Ishikawa (cell line): ENCODE measurements around the gene ZNF559.
A peak's percentile ranks its signal among the peaks of the same experiment; 100 is the strongest.

Experiments
- CEBPB ChIP-seq: IDR thresholded peaks from 2 replicates; pipeline ENCODE4 v1.6.1; 2012
- CREB1 ChIP-seq: IDR thresholded peaks from 2 replicates; pipeline ENCODE4 v1.6.1; 2012; ENCODE audit warnings: low read depth
- EGR1 ChIP-seq: IDR thresholded peaks from 2 replicates; pipeline ENCODE4 v1.6.1; 2012
- EP300 ChIP-seq: IDR thresholded peaks from 2 replicates; pipeline ENCODE4 v1.6.1; 2012; ENCODE audit warnings: borderline replicate concordance
- FOXM1 ChIP-seq: IDR thresholded peaks from 2 replicates; pipeline ENCODE4 v1.6.1; 2012; ENCODE audit warnings: low read depth, borderline replicate concordance
- MAX ChIP-seq: IDR thresholded peaks from 2 replicates; pipeline ENCODE4 v1.6.1; 2012
- NFIC ChIP-seq: IDR thresholded peaks from 2 replicates; pipeline ENCODE4 v1.6.1; 2012
- RAD21 ChIP-seq: IDR thresholded peaks from 2 replicates; pipeline ENCODE4 v1.6.1; 2012; ENCODE audit warnings: low read depth
- REST ChIP-seq: IDR thresholded peaks from 2 replicates; pipeline ENCODE4 v1.6.1; 2012; ENCODE audit warnings: low read depth, mild to moderate bottlenecking
- TAF1 ChIP-seq: IDR thresholded peaks from 2 replicates; pipeline ENCODE4 v1.6.1; 2012; ENCODE audit warnings: low read depth, mild to moderate bottlenecking
- TCF12 ChIP-seq: IDR thresholded peaks from 2 replicates; pipeline ENCODE4 v1.6.1; 2012; ENCODE audit warnings: low read depth
- TEAD4 ChIP-seq: IDR thresholded peaks from 2 replicates; pipeline ENCODE4 v1.6.1; 2012
- USF1 ChIP-seq: IDR thresholded peaks from 2 replicates; pipeline ENCODE4 v1.6.1; 2012
- YY1 ChIP-seq: IDR thresholded peaks from 2 replicates; pipeline ENCODE4 v1.6.1; 2012; ENCODE audit warnings: low read depth
- ZBTB7A ChIP-seq: IDR thresholded peaks from 2 replicates; pipeline ENCODE4 v1.6.1; 2012; ENCODE audit warnings: low read depth

The ZNF559 gene

GRCh38 chr19:9309139-9309973, 14.6 kb upstream of the ZNF559 start, which contains the start of gene ZNF699:
Gene ZNF699 (minus strand): TSS chr19:9309838. CDS start chr19:9305119, 4,719 bp downstream.
- TF ChIP-seq RAD21 (no peak), TEAD4 (no peak), MAX (0 out of 2 replicates have a peak, but pooled peaks have one; percentile 8), CREB1 (no peak), NFIC (no peak), EP300 (no peak), ZBTB7A (no peak), EGR1 (peak; percentile 59; the same call in 1 of the 2 replicates), YY1 (peak; percentile 86), FOXM1 (no peak), TAF1 (peak; percentile 45; the same call in 1 of the 2 replicates), USF1 (no peak), TCF12 (no peak; the same call in 1 of the 2 replicates), CEBPB (no peak), REST (no peak)

GRCh38 chr19:9309974-9310446, 14.0 kb upstream of the ZNF559 start:
- TF ChIP-seq RAD21: no peak
- no peak for TF ChIP-seq EGR1
- TF ChIP-seq YY1: no peak
- no peak for TF ChIP-seq ZBTB7A

- TF ChIP-seq RAD21: no peak
Observed at GRCh38 chr19:9313756-9314155, 10.2 kb upstream of the ZNF559 start.

GRCh38 chr19:9321338-9321737, 2.6 kb upstream of the ZNF559 start:
- TF ChIP-seq NFIC: no peak
- no peak for TF ChIP-seq REST
- TF ChIP-seq MAX: no peak
- no peak for TF ChIP-seq FOXM1
- TF ChIP-seq EP300: no peak
- TF ChIP-seq TCF12: no peak

GRCh38 chr19:9323557-9323918, 441 bp upstream of the ZNF559 start:
- TF ChIP-seq EGR1: no peak
- no peak for TF ChIP-seq CREB1
- TF ChIP-seq EP300: no peak
- no peak for TF ChIP-seq CEBPB
- no peak for TF ChIP-seq ZBTB7A
- no peak for TF ChIP-seq TEAD4
- TF ChIP-seq YY1: no peak
- no peak for TF ChIP-seq USF1
- no peak for TF ChIP-seq REST
- TF ChIP-seq RAD21: no peak
- no peak for TF ChIP-seq NFIC
- no peak for TF ChIP-seq FOXM1
- TF ChIP-seq TCF12: no peak
- no peak for TF ChIP-seq MAX
- no peak for TF ChIP-seq TAF1
